GM23338 (cell line): ENCODE measurements around the gene SRP72.

Experiments used
- CTCF ChIP-seq, 2 experiments: fragments of 200-600 bp in 1 of 2; sonication (generic) in 1 of 2; conservative IDR thresholded peaks; 2 replicates each; pipeline versions ENCODE4 v1.5.1 to v1.6.1; 2016 to 2017; ENCODE audit warnings: antibody characterized with exemption in 2 of 2, low read depth in 2 of 2, mild to moderate bottlenecking in 2 of 2, moderate library complexity in 1 of 2
- NANOG ChIP-seq: IDR thresholded peaks from 2 replicates; pipeline ENCODE4 v1.6.1; 2016; ENCODE audit warnings: antibody characterized with exemption, borderline replicate concordance

- TF ChIP-seq NANOG (no peak), CTCF (conservative IDR thresholded peaks at IDR 0.05; ENCODE audit: low read depth in 2 of 2) (no peak)
These were observed 38.1 kb downstream of the SRP72 start, which contains the start of gene ARL9 for GRCh38 chr4:56505269-56506130.
